HL-60 (cell line): ENCODE results near the gene DDX18.

Source experiments
- CTCF ChIP-seq: IDR thresholded peaks from one replicate; pipeline ENCODE4 v1.5.1; 2011; ENCODE audit warnings: low read length, control low read depth, inconsistent platforms; ENCODE audit not compliant: insufficient read depth
- GABPA ChIP-seq: IDR thresholded peaks from 2 replicates; pipeline ENCODE4 v1.6.1; 2012; ENCODE audit warnings: low read depth
- POLR2AphosphoS5 ChIP-seq: IDR thresholded peaks from 2 replicates; pipeline ENCODE4 v1.6.1; 2012; ENCODE audit warnings: low read depth
- REST ChIP-seq: IDR thresholded peaks from 2 replicates; pipeline ENCODE4 v1.6.1; 2012; ENCODE audit warnings: low read depth; ENCODE audit not compliant: insufficient replicate concordance
- SPI1 ChIP-seq: IDR thresholded peaks from 2 replicates; pipeline ENCODE4 v1.6.1; 2012; ENCODE audit warnings: low read depth, mild to moderate bottlenecking, borderline replicate concordance

DNA sequence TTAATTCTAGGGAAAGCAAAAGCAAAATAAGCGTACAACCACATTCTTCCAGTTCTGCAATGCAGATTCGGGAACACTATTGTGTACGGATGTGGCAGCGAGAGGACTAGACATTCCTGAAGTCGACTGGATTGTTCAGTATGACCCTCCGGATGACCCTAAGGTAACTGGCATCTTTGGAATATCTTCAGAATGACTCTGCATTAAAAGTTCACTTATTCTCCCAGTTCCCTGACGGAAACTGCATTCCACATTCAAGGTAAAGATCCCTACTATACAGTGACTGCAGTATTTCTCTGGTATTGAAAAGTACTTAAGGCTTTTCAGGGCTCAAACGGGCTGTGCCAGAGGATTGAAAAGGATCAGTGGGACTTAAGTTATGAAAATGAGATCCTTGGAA is 10.9 kb downstream of the DDX18 start:
- TF ChIP-seq POLR2AphosphoS5, result no peak
- TF ChIP-seq REST, result no peak
- no peak for TF ChIP-seq GABPA
- no peak for TF ChIP-seq CTCF
- TF ChIP-seq SPI1, result no peak
